Peyer's patch (tissue), 4 donors: ENCODE results near the gene LAMB1. TPM values are rescaled to one million over a fixed set of nuclear protein-coding genes. Genes with fewer than 3 reads are reported as not detected.
A peak's percentile ranks its signal among the peaks of the same experiment; 100 is the strongest.

Source experiments
- DNase-seq, 3 donors: peaks; one replicate each; pipeline ENCODE4 v3.0.0-alpha.2; 2017 to 2019
- H3K27ac ChIP-seq, 4 donors: fragments of 200-600 bp; sonication (generic); one replicate each; pipeline ENCODE4 v1.5.1; 2016 to 2019
- H3K27me3 ChIP-seq, 2 donors: fragments of 200-600 bp; sonication (generic); one replicate each; pipeline ENCODE4 v1.5.1; 2019
- H3K36me3 ChIP-seq, 3 donors: fragments of 200-600 bp; sonication (generic); one replicate each; pipeline ENCODE4 v1.5.1; 2016 to 2019
- H3K4me1 ChIP-seq, 4 donors: fragments of 200-600 bp; sonication (generic); one replicate each; pipeline ENCODE4 v1.5.1; 2016 to 2019
- H3K4me3 ChIP-seq, 4 donors: fragments of 200-600 bp; sonication (generic); 1 replicate in 3 of 4; 2 replicates in 1 of 4; pipeline ENCODE4 v1.5.1; 2016 to 2019; ENCODE audit warnings: mild to moderate bottlenecking in 1 of 4
- H3K9me3 ChIP-seq, 4 donors: fragments of 200-600 bp; sonication (generic); one replicate each; pipeline ENCODE4 v1.5.1; 2016 to 2019; ENCODE audit warnings: mild to moderate bottlenecking in 1 of 4
- POLR2A ChIP-seq, 2 donors: fragments of 450-650 bp; IDR thresholded peaks; one replicate each; pipeline ENCODE4 v1.5.1; 2017; ENCODE audit warnings: antibody characterized with exemption in 2 of 2, mild to moderate bottlenecking in 2 of 2, moderate library complexity in 2 of 2
- total RNA-seq, 4 donors: library from RNA; depleted of rRNA; stranded (reverse); fragments of >200 nt; gene quantifications; one replicate each; pipeline ENCODE4 v1.1.0, GENCODE V29; 2016
- TF ChIP-seq, protein P1 (sequence below), 6 experiments: fragments of 450-650 bp in 4 of 6; fragments of 200-600 bp in 2 of 6; sonication (generic) in 1 of 6; IDR thresholded peaks; one replicate each; pipeline ENCODE4 v1.5.1; 2017 to 2019; ENCODE audit warnings: antibody characterized with exemption in 6 of 6, mild to moderate bottlenecking in 3 of 6, moderate library complexity in 1 of 6

LAMB1 gene
- total RNA-seq, 4 donors from 2014 or later, result 97.6 to 821 (median 155) TPM

DNA sequence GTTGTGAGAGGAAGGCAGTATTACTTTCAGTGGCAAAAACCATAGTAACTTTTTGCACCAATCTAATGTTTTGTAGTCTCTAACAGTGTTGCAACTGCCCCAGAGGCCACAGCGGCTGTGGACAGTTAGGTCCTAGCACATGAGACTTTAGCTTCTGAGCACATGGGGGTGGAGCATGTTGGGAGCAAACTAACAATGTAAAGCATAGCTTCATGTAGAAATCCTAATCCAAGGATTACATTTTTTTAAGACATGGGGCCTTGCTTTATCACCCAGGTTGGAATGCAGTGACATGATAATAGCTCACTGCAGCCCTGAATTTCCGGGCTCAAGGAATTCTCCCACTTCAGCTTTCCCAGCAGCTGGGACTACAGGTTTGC is 49.0 kb downstream of the LAMB1 start:
- H3K27ac ChIP-seq, result peak overlapping the region in 1 of 4 donors; percentile 20
- no peaks in the 10 kb centered on the region for H3K9me3 ChIP-seq
- DNase-seq, result no peak
- no peaks in the 10 kb centered on the region for H3K27me3 ChIP-seq
- H3K4me1 ChIP-seq, result peaks cover 0 to under 1% (median 0%) of the 10 kb centered on the region in 4 donors
- H3K36me3 ChIP-seq, result peaks cover 0 to 95% (median 0%) of the 10 kb centered on the region in 3 donors
- H3K4me3 ChIP-seq, result no peak overlapping the region
- no peak for TF ChIP-seq POLR2A (IDR thresholded peaks at IDR 0.05)
- TF ChIP-seq, protein P1, sequence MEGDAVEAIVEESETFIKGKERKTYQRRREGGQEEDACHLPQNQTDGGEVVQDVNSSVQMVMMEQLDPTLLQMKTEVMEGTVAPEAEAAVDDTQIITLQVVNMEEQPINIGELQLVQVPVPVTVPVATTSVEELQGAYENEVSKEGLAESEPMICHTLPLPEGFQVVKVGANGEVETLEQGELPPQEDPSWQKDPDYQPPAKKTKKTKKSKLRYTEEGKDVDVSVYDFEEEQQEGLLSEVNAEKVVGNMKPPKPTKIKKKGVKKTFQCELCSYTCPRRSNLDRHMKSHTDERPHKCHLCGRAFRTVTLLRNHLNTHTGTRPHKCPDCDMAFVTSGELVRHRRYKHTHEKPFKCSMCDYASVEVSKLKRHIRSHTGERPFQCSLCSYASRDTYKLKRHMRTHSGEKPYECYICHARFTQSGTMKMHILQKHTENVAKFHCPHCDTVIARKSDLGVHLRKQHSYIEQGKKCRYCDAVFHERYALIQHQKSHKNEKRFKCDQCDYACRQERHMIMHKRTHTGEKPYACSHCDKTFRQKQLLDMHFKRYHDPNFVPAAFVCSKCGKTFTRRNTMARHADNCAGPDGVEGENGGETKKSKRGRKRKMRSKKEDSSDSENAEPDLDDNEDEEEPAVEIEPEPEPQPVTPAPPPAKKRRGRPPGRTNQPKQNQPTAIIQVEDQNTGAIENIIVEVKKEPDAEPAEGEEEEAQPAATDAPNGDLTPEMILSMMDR (IDR thresholded peaks at IDR 0.05), result no peak

DNA sequence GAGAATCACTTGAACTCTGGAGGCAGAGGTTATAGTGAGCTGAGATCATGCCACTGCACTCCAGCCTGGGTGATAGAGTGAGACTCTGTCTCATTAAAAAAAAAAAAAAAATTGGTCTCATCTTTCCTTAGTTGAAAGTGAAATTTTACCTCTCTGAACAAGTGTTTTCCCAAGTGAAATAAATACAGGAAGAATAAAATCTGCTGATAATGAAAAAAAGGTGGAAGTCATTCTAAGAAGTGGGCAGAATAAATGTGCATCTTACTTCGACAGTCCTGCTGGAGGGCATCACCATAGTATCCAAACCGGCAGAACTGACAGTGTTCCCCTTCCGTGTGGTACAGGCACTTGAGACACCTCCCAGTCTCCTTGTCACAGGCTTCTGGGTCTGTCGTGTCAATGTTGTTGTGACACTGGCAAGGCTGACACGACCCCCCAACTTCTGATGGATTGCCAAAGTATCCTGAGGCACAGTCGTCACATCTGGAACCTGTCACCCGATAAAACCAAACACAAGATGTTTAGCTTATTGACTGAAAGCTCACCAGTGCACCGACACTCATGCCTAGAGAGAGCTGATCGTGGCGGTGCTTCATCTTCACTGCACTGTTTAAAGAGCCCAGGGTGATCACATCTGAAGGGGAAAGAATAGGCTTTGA is 49.6 kb downstream of the LAMB1 start:
- DNase-seq, result no peak
- no peaks in the 10 kb centered on the region for H3K27me3 ChIP-seq
- H3K36me3 ChIP-seq, result peaks cover 0 to 93% (median 0%) of the 10 kb centered on the region in 3 donors
- H3K4me1 ChIP-seq, result no peaks in the 10 kb centered on the region
- peak overlapping the region in 1 of 4 donors; percentile 20 for H3K27ac ChIP-seq
- H3K4me3 ChIP-seq, result no peak overlapping the region
- no peaks in the 10 kb centered on the region for H3K9me3 ChIP-seq
- TF ChIP-seq, protein P1 (IDR thresholded peaks at IDR 0.05), result no peak
- no peak for TF ChIP-seq POLR2A (IDR thresholded peaks at IDR 0.05)

DNA sequence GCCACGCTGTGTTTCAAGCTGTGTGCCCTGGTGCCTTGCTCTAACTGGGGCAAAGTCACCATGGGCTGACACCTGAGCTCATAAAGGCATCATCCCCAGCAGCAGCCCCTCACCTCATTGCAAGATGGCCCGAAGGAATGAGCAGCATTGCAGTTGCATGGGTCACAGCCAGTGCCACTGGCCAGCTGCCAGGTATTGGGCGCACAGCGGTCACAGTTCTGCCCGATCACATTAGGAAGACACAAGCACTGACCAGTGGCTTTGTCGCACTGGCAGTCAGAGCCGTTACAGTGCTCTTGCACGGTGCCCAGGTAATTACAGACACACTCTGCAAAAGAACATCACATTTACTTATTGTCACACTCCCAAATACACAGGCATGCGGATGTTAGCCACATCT is 51.1 kb downstream of the LAMB1 start:
- Histone ChIP-seq H3K27ac (peak overlapping the region in 2 of 4 donors; percentile 5), H3K27me3 (no peaks in the 10 kb centered on the region), H3K36me3 (peaks cover 0 to 86% (median 0%) of the 10 kb centered on the region in 3 donors), H3K4me3 (no peak overlapping the region), H3K9me3 (no peaks in the 10 kb centered on the region), H3K4me1 (no peaks in the 10 kb centered on the region)
- TF ChIP-seq POLR2A (IDR thresholded peaks at IDR 0.05), result no peak
- TF ChIP-seq, protein P1 (IDR thresholded peaks at IDR 0.05), result no peak
- DNase-seq, result no peak

DNA sequence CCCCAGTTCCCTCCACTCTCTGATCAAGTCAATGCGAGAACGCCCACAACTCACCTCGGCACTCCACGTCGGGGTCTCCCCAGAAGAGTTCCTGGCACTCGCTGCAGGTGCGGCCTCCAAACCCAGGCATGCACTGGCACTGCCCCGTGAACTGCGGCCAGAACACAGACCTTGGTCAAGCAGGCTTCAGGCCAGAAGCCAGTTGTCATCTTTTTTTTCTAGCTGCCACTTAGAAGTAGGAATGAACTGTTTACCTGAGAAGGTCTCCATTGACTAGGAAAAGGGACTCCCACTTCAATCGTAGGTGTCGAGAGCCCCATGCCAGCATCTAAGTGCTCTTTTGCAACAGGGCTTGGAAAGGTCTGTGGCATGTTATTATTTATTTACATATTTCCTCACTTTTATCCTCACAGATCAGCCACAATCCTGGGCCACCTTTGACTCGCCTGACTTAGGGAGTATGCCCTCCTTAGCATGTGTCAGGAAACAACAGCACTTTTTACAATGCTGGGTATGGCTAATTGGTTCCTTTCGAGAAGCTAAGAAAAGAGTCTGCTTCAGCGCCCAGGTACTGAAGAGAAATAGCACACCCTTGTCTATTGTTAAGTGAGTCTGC is 51.7 kb downstream of the LAMB1 start:
- Histone ChIP-seq H3K4me3 (no peak overlapping the region), H3K9me3 (no peaks in the 10 kb centered on the region), H3K27ac (peak overlapping the region in 1 of 4 donors; percentile 5), H3K4me1 (no peaks in the 10 kb centered on the region), H3K36me3 (peaks cover 0 to 82% (median 0%) of the 10 kb centered on the region in 3 donors), H3K27me3 (no peaks in the 10 kb centered on the region)
- TF ChIP-seq POLR2A (IDR thresholded peaks at IDR 0.05), result no peak
- TF ChIP-seq, protein P1 (IDR thresholded peaks at IDR 0.05), result no peak
- no peak for DNase-seq

DNA sequence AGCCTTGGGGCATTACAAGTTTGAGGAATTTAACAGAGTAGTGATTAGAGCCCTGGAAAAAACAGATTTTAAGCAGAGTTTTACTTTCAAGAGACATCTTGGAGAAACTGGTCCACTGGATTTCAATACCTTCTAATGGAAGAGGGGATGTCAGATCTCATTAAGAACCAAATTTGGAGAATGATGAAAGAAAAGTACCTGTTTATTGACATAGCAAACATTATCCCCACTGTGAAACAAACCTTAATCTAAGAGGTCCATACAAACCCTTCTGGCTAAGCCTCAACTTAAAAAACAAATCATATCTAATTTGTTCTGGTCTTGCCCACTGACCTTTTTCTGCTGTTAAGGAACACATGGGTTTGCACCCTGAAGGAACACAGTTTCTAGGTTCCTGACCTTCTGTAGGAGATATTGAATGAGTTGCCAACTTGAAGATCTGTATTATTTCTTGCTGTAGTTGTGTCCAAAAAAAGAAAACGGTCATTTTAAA is 53.5 kb downstream of the LAMB1 start:
- no peaks in the 10 kb centered on the region for H3K27me3 ChIP-seq
- H3K27ac ChIP-seq, result peak overlapping the region in 2 of 4 donors; percentile 1 to 14
- H3K36me3 ChIP-seq, result peaks cover 0 to 79% (median 0%) of the 10 kb centered on the region in 3 donors
- TF ChIP-seq, protein P1 (IDR thresholded peaks at IDR 0.05), result no peak
- no peak for TF ChIP-seq POLR2A (IDR thresholded peaks at IDR 0.05)
- H3K4me1 ChIP-seq, result no peaks in the 10 kb centered on the region
- no peaks in the 10 kb centered on the region for H3K9me3 ChIP-seq
- H3K4me3 ChIP-seq, result no peak overlapping the region
- no peak for DNase-seq
